Measurements from ENCODE around the gene KNSTRN. TPM values are rescaled to one million over a fixed set of nuclear protein-coding genes. Genes with fewer than 3 reads are reported as not detected.

KNSTRN gene
- total and polyA plus RNA-seq, 9 donors, result 5.8 to 10.7 (median 6.6) TPM

- Histone ChIP-seq H3K27me3 (no peaks in the 10 kb centered on the region), H3K9me3 (no peaks in the 10 kb centered on the region), H3K36me3 (no peaks in the 10 kb centered on the region), H3K4me3 (peak overlapping the region; percentile 36), H3K4me1 (ENCODE audit: insufficient read depth) (peaks cover 15% of the 10 kb centered on the region), H3K27ac (peak overlapping the region; percentile 71 to 85)
- intact Hi-C loops (cut with DNase I), result no loop called here
- TF ChIP-seq POLR2A (IDR thresholded peaks at IDR 0.05) (no peak), CTCF (IDR thresholded peaks at IDR 0.05) (no peak), EP300 (IDR thresholded peaks at IDR 0.05) (no peak)
- 0 to 1% (median 1%) methylated on average over 30 to 39 of the region's 39 CpGs for WGBS, 3 donors
- DNase-seq, result peak; percentile 58 to 74 (median 71)
These were observed 53.8 kb downstream of the KNSTRN start for GRCh38 chr15:40436116-40436891.

DNA sequence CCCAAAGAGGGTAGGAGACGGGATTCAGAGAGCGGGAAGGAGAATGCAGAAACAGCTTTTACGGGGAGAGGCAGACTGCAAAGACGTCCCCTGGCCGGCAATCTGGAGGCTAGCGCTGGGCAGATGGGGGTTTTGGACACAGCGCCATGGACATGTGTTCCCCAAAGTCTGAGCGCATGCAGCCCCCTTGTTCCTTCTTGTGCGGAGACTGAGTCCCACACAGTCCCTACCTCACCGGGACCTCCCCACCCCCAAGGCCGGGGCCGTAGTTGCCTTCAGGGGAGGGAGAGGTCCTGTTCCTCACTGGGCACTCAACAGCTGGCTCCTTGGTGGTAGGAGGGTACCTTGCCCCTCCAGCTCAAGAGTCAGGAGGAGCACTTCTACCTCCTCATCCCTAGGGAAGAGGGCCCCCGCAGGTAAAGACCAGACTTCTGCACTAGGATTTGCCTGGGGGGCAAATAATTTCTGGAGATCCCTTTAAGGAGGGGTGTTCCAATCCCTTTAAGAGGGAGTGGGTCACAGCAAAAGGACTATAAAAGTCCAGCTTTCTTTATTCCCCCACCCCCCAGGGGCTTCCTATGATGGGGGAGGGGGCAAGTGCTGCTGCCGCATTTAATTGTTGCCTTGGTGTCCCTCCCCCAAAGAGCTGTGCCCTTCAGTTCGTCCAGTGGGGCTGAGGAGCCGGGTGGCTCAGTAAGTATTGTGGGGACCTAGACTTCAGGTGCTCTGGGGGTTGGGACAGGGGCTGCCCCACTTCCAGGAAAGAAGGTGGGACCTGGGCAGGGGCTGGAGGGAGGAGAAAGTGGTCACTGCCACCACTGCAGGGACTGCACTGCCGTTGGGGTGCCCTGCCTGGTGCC is 54.6 kb downstream of the KNSTRN start:
- peak in 3 of 5 donors; percentile 34 to 51 (median 45) for DNase-seq
- Histone ChIP-seq H3K4me3 (peak overlapping the region; percentile 36), H3K27me3 (no peaks in the 10 kb centered on the region), H3K9me3 (no peaks in the 10 kb centered on the region), H3K27ac (peak overlapping the region; percentile 71 to 85), H3K4me1 (ENCODE audit: insufficient read depth) (peaks cover 15% of the 10 kb centered on the region), H3K36me3 (no peaks in the 10 kb centered on the region)
- WGBS, 3 donors, result 19 to 23% (median 19%) methylated on average over 17 of the region's 17 CpGs
- intact Hi-C loops (cut with DNase I), result no loop called here
- TF ChIP-seq CTCF (IDR thresholded peaks at IDR 0.05) (no peak), POLR2A (IDR thresholded peaks at IDR 0.05) (no peak), EP300 (IDR thresholded peaks at IDR 0.05) (no peak)

DNA sequence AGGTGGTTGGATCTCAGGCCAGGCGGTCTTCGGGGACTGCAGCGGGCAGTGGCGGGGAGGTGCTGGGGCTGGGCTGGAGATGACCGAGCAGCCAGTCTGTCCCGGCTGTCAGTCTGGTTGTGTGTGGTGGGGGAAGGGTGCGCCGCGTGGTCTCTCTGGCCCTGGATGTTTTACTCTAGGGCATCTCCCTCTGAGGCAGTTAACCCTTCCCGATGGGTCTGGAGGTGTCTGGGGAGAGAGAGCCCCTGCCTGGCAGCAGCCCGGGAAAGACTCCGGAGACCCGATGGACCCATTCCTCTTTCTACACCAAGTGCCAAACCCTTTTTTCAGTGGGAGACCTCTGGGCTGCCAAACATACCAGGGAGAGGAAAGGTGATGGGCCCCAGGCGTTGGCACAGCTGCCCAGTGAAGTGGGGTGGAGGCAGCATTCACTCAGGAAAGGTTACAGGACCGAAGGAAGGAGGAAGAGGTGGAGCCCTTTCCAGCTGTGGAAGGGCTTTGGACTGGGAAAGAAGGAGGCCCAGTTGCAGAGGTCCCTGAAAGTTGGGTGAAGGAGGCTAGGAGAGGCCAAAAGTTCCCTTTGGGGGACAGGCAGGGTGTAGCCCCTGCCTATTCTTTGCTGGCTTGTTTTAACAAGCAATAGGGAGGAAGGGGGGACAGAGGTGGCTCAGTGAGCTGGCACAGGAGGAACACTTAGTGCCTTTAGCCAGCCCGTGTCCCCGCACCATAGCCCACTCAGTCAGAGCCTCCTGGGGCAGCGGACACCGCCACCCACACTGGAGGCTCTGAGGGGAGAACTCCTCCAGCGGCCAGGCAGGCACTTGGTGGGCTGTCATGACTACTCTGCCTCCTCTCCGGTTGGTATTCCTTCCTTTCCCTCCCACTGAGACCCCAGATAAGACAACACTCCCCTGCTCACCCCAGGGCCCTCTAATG is 55.5 kb downstream of the KNSTRN start:
- H3K4me3 ChIP-seq, result no peak overlapping the region
- no peaks in the 10 kb centered on the region for H3K36me3 ChIP-seq
- no peaks in the 10 kb centered on the region for H3K9me3 ChIP-seq
- intact Hi-C loops (cut with DNase I), result no loop called here
- WGBS, 3 donors, result 63 to 71% (median 69%) methylated on average over 20 to 21 of the region's 21 CpGs
- no peak for TF ChIP-seq POLR2A (IDR thresholded peaks at IDR 0.05)
- no peak for TF ChIP-seq CTCF (IDR thresholded peaks at IDR 0.05)
- no peak for TF ChIP-seq EP300 (IDR thresholded peaks at IDR 0.05)
- H3K4me1 ChIP-seq (ENCODE audit: insufficient read depth), result peaks cover 15% of the 10 kb centered on the region
- no peaks in the 10 kb centered on the region for H3K27me3 ChIP-seq
- DNase-seq, result peak; percentile 32 to 57 (median 43)
- peak overlapping the region in 1 of 2 donors; percentile 85 for H3K27ac ChIP-seq

- peak overlapping the region; percentile 47 to 85 for H3K27ac ChIP-seq
- intact Hi-C loops (cut with DNase I), result no loop called here
- TF ChIP-seq CTCF (IDR thresholded peaks at IDR 0.05) (no peak), EP300 (IDR thresholded peaks at IDR 0.05) (no peak), POLR2A (IDR thresholded peaks at IDR 0.05) (no peak)
- H3K27me3 ChIP-seq, result no peaks in the 10 kb centered on the region
- WGBS, 3 donors, result 44 to 62% (median 50%) methylated on average over 10 to 12 of the region's 12 CpGs
- no peaks in the 10 kb centered on the region for H3K9me3 ChIP-seq
- peak in 4 of 5 donors; percentile 36 to 63 (median 54) for DNase-seq
- H3K36me3 ChIP-seq, result no peaks in the 10 kb centered on the region
- peaks cover 17% of the 10 kb centered on the region for H3K4me1 ChIP-seq (ENCODE audit: insufficient read depth)
- no peak overlapping the region for H3K4me3 ChIP-seq
These were observed 56.2 kb downstream of the KNSTRN start for GRCh38 chr15:40438712-40439111.

Data from ovary (tissue), 9 donors.